CD4-positive, alpha-beta T cell treated with Interleukin-4 for 1 hour (primary cell): Measurements from ENCODE around the gene CDH26.
"Not testable (repeated sequence)": the region's sequence is repeated elsewhere in the genome, so short reads cannot be mapped to it uniquely, and the experiment has no call there.

Experiments
- DNase-seq, 2 donors: peaks; one replicate each; pipeline ENCODE4 v3.0.0-alpha.2; 2020 to 2022

The CDH26 gene

DNA sequence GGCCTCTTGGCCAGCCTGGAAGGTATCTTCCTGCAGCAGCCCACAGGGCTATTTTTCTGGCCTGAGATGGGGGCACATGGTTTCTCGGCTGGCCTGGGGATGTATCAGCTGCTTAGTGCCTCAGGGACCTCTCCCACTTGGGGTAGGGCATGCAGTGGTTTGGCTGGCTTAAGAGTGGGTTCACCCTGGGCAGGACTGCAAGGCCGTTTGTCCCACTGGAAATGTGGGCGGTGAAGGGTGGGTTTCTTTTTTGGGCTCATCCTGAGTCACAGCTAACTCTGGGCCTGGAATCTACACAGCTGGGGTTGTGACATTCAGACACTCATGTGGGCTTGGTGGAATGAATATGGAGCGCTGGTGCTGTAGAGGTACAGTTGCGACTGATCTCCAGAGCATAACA, 62.0 kb downstream of the CDH26 start:
- no peak for DNase-seq

DNA sequence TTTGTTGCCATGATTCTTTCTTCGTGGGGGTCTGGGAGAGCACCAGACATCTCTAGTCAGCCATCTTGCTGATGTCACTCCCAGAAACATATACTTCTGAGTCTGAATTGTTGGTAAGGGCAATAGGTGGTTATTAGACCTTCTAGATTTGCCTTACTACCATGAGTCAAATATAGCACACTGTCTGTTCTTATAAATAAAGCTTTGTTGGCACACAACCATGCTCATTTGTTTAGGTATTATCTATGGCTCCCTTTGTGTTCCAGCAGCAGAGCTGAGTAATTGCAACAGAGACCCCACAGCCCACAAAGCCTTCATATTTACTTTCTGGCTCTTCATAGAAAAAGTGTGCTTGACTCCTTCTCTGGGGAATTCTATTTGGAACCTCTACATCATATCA, 62.9 kb downstream of the CDH26 start:
- DNase-seq: no peak

DNA sequence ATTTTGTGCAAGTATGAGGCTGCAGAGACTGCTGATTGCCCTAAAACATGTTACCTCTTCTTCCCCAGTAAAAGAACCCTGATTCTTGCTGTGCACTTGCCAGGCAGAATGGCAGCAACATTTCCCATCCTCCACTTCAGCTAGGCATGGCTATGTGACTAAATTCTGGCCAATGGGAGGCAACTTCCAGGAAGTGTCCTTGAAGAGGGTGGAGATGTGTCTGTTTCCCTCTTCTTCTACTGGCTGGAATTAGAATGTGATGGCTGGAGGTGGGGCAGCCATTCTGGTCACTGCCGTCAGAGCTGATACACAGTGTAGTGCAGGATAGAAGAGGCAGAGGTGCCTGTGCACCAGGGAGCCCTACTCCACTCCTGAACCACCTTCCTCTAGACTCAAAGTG, 64.6 kb downstream of the CDH26 start:
- DNase-seq: no peak

DNA sequence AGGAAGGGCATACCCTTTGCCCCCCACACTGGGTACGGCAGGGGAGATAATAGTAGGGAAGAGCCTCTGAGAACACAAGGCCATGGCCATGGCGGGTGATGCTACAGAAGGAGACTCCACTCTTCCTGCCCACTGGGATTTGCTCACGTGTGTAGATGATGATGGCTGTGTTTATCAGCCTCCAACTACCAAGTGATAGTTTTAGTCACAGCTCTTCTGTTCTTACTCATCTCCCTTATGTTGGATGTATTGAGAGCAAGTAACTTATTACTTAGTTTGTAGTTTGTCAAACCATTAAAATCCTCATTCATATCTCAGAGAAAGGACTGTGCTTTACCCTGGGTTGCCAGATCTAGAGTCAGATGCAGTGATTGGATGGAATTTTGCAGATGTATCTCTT, 66.0 kb downstream of the CDH26 start:
- DNase-seq: no peak

DNA sequence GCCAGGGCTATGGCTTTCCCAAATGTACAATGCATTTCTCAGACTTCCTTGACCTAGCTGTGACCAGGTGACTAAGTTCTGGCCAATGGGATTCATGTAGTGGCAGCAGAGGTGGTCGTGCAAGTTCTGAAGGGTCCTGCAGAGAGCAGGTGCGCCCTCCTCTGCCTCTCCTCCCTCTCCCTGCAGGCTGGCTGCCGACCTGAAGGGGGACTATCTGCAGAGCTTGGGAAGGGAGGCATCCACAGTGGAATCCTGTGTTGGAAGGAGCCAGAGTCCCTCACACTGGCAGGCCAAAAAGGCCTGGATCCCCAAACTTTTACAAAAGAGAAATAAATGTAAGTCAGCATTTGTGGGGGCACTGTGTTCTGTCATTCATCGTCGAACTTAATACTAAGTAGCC, 66.6 kb downstream of the CDH26 start:
- DNase-seq: no peak

DNA sequence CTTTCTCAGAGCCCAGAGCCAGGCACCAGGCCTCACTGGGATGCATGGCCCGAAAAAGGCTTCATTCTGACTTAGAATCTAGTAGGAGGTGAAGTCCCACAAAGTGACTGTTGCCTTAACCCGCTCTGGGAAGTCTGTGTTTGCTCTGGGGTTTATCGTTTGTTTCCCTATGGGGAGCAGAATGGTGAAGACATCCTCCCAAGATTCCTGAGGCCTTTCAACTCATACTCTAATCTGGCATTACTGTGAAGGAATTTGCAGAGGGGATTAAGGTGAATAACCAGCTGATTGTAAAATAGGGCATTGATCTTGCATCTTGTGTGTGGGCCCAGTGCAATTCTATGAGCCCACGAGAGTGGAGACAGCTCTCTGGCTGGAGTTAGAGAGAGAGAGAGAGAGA, 67.8 kb downstream of the CDH26 start:
- no peak for DNase-seq

DNA sequence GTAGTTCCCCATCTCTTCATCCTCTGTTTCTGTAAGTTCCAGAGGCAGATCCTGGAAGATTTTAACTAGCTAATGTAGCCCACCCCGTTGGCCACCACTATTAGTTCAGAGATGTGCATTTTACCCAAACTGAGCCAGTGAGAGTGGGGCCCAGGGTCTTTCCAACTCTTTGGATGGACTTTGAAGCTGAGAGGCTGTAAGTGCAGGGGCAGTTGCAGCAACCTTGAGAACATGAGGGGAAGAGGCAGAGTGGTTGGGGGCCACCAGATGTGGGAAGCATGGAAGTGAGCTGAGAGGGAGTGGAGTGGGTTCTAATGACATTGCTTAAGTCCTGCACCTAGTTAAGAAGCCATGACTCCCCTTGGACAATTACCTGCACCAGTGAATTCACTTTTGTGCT, 72.2 kb downstream of the CDH26 start:
- DNase-seq: no peak

DNA sequence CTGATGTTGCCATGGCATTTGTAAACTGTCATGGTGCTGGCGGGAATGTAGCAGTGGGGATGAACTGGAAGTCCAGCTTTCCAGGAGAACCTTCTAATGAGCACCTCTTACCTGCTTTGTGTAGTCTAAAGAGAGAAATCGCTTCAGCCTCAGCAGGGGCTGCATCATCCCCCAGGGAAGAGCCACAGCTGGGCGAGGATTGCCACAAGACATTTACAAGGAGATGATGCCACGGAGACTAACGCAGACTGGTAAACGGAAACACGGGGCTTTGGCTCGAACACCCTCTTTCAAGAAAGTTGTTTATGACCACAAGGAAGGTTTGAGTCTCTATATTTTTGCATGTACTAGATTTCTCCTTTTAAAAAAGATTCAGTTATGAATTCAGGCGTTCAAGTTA, 72.9 kb downstream of the CDH26 start:
- no peak for DNase-seq

DNA sequence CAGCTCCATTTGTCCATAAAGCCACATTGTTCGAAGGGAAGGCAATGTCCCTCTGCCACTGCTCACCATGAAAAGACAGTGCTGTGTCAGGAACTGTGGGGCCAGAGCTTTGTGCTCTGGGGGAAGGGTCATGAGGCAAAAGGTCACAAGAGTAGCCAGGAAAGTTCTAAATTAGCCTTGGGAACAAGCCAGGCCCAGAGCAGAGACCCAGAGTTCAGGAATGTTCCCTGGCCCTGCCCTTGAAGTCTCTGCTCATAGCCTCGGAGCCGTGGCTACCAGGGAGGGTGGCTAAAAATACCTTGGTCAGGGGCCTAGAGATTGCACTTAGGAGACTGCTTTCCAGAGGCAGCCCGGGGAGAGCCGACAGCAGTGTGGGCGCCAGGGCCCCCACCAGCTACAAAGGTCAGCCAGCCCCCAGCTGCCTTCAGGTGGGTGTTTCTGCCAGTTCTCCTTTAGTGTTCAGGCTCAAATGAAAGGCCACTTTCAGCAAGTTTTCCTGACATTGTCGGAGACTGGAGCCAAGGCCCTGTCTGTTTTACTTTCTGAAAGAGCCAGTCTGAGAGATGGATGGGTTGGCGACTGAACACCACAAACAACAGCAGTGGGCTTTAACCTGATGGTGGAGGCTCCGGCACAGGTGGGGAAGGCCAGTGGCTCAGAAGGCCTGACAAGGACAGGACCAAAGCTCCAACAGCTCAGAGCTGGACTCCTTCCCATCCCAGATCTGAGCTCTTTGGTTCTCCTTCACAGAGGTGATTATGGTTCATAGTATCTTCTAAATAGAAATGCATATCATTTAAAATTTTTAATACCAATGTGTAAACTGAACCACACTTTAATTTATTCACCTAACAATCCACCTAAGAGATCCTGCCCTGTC, 76.2 kb downstream of the CDH26 start:
- no peak for DNase-seq

DNA sequence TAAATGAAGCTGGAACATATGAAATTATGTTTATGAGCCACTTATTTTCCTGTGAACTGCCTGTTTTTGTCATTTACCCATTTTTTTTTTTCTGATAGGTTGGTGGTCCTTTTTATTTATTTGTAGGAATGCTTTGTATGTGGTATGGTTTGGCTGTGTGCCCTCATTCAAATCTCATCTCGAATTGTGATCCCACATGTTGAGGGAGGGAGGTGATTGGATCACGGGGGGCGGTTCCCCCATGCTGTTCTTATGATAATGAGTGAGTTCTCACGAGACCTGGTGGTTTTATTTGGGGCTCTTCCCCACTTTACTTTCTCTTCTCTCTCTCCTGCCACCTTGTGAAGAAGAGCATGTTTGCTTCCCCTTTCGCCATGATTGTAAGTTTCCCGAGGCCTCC, 77.3 kb downstream of the CDH26 start:
- DNase-seq: no peak

DNA sequence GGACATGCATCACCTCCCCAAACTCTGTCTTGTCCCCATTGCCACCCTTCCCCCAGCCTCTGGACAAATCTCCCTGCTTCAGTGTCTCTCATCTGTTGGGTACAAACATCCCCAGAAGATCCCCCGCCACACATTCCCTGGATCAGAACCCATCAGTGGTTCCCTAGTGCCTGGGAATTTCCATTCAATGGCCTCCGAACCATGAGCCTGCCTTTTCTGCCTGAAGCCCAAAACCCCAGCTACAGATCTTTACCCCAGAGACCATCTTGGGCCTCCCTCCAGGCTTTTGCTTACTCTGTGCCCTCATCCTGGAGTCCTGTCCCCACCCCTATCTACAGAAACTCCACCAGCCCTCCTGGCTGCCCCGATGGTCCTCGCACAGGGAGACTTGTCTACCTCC, 78.1 kb downstream of the CDH26 start:
- no peak for DNase-seq

DNA sequence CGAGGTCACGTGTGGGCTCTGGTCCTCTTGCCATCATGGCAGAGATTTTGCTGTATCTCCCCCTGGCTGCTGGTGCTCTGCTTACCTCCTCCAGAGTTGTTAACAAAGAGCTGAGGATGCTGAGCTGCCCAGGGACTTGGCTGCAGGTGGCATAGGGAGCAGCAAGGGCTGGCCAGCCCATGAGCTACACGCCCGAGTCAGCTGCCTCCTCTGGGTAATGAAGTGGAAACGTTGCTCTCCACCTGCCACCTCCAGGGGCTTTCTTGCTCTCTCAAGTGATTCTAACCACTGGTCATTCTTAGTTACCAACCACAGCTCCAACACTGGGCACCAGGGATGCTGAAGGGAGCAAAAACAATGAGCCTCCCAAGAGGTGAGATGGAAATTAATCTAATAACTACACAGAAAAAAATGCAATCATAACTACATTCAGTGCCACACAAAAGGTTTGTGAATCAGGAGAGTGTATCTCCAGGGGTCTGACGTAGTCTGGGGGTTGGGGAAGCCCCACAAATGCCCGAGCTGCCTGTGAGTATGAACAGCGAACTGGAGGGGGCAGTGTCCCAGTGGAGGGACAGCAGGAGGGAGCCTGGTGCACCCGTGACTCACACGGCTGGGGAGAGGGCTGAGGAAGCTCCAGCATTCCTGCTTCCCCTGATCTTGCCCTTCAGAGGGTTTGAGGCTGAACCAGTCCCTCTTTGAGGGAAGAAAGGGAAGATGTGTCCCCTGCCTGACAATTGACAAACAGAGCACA, 78.7 kb downstream of the CDH26 start:
- no peak for DNase-seq

DNA sequence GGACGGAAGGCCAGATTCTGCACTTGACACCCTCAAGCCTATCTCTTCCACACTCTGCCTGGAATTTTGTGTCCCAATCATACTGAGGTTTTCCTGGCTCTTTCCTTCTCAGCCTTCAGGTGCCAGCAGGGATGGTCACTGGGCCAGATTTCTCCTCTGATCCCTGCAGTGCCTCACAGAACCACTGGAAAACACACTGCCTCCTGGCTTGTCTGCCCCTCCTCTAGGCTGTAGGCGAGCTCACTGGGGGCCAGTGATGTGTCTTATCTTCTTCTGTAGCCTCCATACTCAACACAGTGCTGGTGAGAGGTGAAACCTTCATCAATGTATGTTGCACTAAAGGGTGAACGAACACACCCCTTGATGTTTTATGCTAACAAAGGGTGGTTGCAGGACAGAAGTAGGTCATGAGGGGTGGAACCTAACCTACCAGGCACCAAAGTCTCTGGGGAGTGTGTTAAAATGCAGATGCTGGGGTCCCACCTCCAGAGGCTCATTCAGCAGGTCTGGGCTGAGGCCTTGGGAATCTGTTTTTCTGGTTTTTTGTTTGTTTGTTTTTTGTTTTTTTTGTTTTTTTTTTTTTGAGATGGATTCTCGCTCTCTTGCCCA, 80.3 kb downstream of the CDH26 start:
- no peak for DNase-seq

DNA sequence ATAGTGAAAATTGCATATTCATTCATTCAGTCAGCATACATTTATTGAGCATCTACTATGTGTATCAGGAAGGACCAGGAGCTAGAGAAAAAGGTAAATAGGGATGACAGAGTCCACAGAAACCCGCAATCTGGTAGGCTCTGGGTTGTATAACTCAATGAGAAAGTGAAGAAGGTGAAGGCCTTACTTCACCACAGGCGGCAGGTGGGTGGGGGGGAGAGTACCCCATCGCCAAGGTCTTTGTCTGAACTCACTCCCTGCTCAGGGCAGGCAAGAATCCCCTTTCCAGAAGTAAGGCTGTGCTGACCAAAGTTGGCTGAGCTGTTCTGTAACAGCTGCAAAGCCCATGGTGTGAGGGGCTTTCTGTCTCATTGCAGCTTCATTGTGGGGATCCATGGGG, 81.3 kb downstream of the CDH26 start:
- no peak for DNase-seq

DNA sequence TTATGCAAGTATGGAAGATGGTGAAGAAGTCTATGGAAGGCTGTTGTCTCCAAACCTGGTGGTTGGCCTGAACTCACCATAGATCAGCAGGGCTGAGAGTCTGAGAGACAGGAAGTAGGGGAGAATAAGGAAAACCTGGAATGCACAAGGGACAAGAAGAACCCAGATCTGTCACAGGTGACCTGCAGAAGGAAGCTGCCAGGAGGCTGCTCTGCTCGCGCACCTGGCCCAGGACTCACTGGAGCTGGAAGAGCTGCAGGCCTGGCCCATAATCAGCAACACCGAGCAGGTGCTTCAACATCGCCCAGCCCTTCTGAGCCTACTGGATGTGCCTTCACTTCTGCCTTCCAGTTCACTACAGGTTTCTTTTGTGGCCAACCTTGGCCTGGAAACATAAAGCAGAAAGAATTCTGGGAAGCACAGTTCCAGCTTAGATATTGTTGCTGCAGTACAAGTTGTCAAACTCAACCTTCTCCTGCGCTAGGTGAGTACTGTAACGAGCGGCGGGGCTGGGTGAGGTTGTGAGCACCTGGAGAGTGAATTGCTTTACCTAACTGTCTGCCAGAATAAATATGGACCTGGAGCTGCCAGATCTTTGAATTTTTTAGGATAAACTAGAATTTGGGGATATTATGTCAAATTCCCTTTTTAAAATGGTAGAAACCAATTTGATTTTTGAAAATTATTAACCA, 82.4 kb downstream of the CDH26 start:
- no peak for DNase-seq

DNA sequence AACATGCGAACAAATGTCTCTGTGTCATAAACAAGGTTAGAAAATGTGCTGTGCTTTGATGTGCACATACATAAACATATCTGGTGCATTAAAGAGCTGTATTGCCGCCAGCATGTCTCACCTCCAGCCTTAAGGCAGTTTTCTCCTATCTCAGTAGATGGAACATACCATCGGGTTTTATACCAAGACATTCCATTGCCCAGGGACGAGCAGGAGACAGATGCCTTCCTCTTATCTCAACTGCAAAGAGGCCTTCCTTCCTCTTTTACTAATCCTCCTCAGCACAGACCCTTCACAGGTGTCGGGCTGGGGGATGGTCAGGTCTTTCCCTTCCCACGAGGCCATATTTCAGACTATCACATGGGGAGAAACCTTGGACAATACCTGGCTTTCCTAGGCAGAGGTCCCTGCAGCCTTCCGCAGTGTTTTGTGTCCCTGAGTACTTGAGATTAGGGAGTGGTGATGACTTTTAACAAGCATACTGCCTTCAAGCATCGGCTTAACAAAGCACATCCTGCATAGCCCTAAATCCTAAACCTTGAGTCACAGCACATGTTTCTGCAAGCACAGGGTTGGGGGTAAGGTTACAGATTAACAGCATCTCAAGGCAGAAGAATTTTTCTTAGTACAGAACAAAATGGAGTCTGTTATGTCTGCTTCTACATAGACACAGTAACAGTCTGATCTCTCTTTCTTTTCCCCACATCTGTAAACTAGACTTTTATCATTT, 83.4 kb downstream of the CDH26 start:
- DNase-seq: not testable (repeated sequence)

DNA sequence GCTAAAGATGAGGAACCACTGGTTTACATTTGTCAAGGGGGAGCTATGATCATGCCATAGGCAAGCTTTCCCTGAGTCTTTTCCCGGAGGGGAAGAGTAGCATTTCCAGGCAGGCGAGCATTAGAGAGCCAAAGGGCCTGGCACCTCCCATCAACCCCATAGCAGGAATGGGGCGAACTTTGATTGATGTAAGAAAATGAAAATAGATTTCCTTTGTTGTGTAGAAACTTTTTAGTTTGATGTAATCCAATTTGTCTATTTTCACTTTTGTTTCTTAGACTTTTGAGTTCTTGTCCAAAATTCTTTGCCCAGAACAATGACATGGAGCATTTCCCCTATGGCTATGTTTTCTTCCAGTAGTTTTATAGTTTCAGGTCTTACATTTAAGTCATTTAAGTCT, 85.2 kb downstream of the CDH26 start:
- no peak for DNase-seq

DNA sequence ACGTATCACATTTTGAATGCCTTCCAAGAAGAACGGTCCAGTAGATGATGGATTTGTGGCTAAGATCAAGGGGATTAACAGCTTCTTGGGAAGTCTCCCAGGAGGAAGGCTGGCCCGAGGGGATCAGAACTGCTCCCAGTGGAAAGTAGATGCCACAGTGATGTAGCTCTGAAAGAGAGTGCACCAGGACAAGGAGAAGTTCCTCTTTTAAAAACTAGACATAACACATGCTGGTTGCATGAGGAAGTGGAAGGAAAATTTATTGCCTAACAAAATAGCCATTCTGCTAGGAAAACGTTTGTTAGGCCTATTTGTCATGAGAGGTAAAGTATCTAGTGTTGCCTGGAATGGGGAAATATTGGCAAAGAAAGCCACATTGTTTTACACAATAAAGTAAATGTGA, 87.8 kb downstream of the CDH26 start:
- DNase-seq: no peak

DNA sequence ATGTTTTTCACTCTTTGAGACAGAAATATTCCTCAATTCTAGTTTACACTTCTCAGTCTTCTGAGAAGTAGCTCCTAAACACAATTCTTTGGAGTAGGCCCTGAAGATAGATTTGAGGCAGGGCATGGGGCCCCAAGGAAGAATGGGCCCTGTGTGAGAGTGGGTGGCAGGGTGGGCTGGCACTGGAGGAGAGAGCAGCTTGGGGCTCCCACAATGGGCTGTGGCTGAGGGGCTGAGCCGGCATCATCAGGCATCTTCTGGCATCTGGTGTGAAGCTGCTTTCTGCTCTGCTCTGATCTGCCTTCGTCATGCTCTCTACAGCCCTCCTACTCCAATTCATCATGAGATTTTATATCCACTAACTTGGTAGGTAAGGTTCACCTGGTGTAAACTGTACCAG, 88.2 kb downstream of the CDH26 start:
- no peak for DNase-seq

DNA sequence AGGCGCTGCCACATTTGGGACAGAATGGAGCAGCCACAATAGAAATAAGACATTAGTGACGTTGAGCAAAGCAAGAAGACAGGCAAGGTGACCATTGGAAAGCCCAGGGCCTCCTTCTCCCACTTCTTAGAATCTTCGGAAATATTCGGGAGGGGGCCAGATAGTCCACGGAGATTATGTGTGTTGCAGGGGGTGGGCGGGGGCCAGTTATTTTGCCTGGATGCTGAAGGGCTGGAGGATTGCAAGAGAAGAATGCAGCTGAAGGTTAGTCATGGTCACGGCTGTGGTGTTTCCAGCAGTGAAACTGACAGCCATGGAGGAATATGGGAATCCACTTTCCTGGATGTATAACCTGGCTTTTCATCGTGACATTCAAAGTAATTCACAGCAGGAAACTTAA, 88.6 kb downstream of the CDH26 start:
- DNase-seq: no peak

DNA sequence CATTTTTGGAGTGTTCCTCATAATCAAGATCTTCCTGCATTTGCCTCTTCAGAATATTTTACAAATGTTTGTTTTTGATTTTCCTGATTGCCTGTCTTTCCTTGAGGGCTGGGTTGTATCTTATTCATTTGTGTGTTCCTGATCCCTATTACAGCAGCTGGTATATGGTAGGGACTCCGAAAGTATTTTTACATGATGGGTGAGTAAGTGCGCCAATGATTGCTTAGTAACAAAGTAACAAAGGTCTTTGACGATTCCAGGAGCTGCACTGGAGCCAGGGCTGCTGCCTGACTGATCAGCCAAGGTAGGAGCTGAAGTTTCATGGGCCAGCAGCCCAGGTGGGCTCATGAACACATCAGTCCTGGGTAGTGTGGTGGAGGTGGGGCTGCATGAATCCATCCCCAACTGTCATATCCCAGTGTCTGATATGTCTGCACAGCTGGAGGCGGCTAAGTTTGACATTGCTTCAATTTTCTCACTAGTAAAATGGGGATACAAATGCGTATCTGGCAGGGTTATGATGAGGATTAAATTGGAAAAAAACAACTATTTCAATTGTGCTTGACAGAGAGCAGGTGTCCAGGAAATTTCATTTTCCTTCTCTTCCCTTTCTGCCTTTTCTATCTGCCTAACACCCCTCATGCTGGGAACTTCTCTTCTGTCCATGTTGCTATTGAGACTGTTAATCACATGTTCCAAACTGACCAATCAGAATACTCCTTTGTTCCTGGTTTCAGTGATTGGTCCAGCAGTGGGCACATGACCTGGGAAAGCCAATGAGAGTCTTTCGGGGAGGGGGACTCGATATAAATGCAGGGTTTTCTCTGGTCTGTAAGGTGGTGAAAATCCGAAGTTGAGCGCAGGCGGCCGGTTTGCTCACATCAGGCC, 90.7 kb downstream of the CDH26 start:
- no peak for DNase-seq

DNA sequence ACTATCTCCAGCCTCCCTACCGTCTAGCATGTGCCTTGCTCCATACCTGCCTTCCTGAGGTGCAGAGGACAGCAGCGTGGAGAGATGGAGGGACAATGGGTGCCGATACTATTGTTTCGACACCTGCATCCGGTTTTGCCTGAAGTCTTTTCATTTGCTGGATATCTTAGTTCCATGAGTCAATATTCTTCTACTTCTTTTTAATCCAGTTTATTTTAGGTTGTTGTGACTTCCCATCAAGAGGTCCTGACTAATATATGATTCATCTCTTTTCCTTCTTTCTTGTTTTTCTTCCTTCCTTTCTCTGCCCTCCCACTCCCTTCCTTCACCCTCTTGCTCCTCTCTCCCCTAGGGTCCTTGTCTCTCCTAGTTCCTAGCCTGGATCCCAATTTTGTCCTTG, 91.4 kb downstream of the CDH26 start:
- no peak for DNase-seq
